Measurements from ENCODE around the gene FGR.
A peak's percentile ranks its signal among the peaks of the same experiment; 100 is the strongest.
"Not testable (repeated sequence)": the region's sequence is repeated elsewhere in the genome, so short reads cannot be mapped to it uniquely, and the experiment has no call there.

FGR gene

DNA sequence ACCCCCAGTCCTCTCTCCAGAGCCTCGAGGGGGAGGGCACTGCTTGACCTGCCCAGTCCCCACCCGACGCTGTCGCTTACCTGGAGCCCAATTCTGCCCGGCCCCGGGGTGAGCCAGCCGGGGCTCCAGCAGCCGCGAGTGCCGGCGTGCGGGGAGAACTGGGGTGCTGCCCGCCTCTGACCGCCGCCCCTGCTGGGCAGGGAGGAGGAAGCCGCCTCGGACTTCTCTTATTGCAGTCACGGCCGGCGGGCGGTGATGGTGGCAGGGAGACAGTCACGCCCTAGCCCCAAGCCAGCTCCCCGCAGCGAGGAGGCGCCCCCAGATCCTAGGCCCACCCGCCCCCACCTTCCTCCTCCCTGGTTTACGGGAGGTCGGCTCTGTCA, at the start of gene FGR:
FGR (minus strand) TSS at position 201 of the 383 bp plus-strand sequence. CDS start 11,269 bp downstream, outside the sequence.
- DNase-seq (ENCODE audit: low read depth): no peak

DNA sequence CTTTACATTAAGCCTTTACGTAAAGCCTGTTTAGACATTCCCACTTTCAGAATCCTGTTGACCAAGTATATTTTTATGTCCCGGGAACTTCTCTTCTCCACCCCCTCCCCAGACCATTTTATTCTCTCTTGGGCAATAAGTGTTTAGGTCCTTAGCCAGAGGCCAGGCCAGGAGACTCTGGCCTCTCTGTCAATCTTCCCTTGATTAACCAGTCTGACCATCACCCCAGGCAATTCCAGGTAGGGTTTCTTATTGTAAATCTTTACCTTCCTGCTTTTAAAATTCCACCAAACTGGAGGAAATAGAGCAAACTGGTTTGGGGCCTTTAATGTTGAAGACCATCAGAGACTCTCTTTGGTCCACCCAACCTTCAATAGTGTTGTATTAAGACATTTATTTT, 49.2 kb upstream of the FGR start:
- no peak for DNase-seq (ENCODE audit: low read depth)

DNA sequence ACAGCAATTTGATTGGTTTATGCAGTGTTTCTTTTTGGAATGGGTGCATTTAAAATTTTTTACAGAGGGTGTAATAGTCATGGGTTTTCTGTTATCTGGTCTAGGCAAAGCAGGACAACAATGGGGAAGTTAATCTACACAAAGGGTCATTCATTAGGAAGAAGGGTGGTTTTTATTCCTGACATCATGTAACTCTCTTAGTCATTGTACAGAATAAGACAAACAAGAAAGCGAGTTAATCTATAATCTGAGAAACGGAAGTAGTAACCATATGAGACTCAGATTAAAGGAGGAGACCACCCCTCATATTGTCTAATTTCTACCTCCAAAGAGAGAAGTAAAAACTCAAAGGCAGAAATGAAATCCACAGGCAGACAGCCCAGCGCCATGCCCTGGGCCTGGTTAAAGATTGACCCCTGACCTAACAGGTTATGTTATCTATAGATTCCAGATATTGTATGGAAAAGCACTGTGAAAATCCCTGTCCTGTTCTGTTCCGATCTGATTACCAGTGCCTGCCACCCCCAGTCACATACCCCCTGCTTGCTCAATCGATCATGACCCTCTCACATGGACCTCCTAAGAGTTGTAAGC, 47.5 kb upstream of the FGR start:
- DNase-seq (ENCODE audit: low read depth): no peak

DNA sequence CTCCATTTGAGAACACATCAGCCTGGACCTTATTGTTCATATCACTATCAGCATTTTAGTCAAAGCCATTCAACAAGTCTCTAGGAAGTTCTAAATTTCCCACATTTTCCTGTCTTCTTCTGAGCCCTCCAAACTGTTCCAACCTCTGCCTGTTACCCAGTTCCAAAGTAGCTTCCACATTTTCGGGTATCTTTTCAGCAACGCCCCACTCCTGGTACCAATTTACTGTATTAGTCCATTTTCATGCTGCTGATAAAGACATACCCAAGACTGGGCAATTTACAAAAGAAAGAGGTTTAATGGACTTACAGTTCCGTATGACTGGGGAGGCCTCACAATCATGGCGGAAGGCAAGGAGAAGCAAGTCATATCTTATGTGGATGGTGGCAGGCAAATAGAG, 46.6 kb upstream of the FGR start:
- not testable (repeated sequence) for DNase-seq (ENCODE audit: low read depth)

DNA sequence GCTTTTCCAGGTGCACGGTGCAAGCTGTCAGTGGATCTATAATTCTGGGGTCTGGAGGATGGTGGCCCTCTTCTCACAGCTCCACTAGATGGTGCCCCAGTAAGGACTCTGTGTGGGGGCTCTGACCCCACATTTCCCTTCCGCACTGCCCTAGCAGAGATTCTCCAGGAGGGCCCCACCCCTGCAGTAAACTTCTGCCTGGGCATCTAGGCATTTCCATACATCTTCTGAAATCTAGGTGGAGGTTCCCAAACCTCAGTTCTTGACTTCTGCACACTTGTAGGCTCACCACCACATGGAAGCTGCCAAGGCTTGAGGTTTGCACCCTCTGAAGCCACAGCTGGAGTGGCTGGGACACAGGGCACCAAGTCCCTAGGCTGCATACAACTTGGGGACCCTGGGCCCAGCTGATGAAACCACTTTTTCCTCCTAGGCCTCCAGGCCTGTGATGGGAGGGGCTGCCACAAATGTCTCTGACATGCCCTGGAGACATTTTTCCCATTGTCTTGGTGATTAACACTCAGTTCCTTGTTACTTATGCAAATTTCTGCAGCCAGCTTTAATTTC, 45.3 kb upstream of the FGR start:
- not testable (repeated sequence) for DNase-seq (ENCODE audit: low read depth)

DNA sequence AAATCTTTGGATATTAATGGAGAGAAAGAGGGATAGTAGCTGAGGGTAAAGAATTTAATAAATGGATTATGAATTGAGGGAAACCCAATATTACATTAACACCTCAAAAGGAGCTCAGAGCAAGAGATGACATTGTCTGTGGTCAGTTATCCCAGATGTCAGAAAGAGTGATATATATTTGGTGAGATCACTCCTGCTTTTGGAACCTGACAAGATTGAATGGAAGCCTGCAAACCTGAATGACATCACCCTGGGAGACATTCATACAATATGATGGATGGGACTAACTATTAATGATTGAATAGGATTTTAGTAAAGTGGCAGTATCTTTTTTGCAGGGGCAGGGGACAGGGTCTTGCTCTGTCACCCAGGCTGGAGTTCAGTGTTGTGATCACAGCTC, 43.8 kb upstream of the FGR start:
- DNase-seq (ENCODE audit: low read depth): no peak

DNA sequence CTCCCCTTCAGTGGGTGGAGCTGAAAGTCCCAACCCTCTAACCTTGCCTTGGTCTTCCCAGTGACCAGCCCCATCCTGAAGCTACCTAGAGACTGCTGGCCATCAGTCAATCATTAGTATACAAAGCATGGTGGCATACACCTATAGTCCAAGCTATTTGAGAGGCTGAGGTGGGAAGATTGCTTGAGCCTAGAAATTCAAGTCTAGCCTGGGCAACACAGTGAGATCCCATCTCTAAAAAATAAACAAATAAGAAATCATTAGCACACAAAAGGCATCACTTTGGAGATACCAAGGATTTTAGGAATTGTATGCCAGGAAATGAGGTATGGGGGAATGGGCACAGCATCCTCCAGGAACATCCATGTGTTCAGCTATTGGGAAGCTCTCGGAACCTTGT, 41.4 kb upstream of the FGR start:
- DNase-seq (ENCODE audit: low read depth): no peak

DNA sequence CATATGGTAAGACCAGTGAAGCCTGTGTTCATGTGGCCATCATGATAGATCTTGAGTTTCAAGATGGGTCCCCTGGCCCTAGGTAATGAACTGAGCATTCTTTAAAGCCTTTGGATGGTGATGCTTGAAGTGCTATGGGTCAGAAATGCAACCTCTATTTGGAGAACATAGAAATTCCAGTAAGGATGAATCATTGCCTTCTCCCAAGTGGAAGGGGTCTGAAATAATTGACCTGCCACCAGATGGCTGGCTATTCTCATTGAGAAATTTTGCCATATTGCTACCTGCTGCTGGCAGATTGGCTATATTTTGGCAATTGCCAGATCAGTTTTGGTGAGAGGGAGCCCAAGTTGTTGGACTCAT, 37.7 kb upstream of the FGR start:
- DNase-seq (ENCODE audit: low read depth): no peak

DNA sequence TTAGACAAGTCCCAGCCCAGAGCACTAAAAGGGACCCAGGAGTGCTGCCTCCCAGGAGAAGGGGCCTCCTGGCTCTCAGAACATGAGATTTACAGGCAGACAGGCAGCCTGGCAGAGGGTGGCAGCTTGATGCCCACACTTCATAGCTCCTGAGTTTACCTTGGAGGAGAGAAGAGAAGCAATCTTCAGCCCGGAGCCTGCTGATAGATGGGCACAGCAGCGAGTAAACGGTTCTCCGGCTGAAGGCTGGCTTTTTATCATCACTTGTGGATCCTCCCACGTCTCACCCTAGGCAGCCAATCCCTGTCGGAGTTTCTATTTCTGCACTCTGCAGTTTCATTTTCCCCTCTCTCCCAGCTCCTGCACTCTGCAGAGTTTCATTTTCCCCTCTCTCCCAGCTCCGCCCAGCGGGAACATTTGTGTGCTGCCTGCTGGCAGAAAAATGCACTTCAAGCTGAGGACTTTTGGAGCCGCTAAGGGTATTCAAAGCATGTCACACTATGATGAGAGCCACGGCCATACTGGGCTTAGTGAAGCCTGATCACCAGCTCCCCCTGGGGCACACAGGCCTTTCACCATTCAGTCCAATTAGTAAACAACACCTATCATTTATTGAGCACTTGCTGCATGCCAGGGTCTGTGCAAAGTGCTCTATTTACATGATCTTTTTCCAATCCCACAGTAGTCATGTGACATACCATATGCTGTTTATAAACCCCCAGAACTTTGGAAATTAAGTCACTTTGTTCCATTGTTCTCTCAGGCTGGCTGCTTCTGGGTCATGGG, 37.2 kb upstream of the FGR start, which contains the start of gene IFI6:
IFI6 (minus strand) TSS at position 229 of the 786 bp plus-strand sequence. CDS start 2,878 bp downstream, outside the sequence.
- DNase-seq (ENCODE audit: low read depth): peak; percentile 92

DNA sequence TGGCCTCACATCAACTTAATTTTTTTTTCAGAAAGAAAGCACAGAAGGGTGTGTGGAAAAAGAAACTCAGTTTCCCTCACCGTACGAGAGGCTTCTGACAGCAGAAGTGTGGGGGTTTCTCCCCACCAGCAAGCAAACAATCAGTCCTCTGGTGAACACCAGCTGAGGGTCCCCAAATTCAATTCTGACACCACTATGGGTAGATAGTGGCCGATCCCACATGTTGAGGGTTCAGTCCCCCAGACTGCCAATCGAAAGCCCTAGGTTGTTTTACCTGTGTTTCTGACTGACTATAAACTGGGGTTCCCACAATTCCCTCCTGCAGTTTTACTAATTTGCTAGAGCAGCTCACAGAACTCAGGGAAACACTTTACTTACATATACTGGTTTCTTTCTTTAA, 34.9 kb upstream of the FGR start:
- no peak for DNase-seq (ENCODE audit: low read depth)

DNA sequence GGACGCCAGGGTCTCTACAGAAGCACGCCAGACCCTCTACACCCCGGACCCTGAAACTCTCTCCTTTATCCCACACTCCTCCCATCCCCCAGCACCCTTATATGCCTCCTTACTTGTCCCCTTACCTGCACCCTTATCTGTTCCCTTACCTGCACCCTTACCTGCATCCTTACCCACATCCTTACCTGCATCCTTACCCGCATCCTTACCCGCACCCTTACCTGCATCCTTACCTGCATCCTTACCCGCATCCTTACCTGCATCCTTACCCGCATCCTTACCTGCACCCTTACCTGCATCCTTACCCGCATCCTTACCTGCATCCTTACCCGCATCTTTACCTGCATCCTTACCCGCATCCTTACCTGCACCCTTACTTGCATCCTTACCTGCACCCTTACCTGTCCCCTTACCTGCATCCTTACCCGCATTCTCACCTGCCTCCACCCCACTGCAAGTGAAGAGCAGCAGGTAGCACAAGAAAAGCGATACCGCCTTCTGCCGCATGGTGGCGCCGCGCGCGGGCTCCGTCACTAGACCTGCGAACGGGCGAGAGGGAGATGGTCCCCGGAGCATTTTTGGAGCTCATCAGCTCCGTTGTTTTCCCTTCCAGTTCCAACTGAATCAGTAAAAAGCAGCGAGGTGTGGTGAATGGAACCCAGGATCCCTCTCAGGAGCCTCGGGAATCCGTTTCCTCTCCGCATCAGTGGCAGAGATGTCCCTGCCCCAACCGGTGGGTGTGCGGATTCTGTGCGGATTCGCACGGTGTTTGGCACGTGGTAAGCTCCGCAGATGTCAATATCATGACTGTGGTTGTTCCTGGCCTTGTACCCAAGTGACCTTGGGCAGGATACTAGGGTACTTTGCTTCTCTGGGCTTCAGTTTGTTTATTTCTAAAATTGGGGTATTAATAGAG, 34.1 kb upstream of the FGR start:
- DNase-seq (ENCODE audit: low read depth): no peak

DNA sequence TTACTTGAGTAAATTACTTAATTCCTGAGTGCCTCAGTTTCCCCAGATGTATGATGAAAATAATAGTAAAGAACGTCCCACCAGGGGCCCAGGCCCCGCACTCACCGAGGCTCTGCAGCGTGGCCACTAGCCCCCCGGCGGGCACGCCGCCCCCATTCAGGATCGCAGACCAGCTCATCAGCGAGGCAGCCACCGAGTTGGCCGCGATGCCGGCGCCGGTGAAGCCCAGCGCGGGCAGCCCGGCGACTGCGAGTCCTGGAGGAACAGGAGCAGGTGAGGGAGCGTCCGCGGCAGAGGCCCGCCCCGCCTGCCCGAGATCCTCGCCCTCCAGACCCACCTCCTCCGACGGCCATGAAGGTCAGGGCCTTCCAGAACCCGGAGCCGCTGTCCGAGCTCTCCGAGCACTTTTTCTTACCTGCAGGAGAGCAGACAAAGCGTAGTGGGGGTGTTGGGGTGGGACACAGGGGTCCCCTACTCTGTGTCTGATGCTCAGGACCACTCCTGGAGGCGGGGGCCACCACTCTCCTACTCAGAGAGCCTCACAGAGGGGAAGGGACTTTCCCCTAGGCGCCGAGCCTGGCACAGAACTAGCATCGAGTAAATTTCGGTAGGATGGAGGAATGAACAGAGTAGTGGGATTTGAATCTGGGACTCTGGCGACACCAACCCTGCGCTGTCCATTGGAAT, 33.3 kb upstream of the FGR start:
- no peak for DNase-seq (ENCODE audit: low read depth)

DNA sequence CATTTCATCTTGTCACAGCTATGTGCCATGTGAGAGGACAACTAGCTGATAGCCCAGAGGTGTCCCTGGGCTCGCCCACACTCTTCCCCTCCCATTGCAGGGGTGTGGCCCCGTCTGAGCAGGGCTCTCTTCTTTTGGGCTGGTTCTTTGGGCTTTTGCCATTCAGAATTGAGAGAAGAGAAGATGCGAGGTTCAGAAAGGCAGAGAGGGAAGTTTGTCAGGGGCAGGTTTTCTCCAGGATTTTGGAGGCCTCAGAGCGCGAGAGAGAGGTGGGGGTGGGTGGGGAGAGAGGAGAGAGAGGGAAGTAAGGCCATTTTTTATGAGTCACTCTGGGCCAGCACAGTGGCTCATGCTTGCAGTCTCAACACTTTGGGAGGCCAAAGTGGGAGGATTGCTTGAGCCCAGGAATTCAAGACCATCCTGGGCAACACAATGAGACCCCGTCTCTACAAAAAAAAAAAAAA, 31.8 kb upstream of the FGR start:
- DNase-seq (ENCODE audit: low read depth): no peak

DNA sequence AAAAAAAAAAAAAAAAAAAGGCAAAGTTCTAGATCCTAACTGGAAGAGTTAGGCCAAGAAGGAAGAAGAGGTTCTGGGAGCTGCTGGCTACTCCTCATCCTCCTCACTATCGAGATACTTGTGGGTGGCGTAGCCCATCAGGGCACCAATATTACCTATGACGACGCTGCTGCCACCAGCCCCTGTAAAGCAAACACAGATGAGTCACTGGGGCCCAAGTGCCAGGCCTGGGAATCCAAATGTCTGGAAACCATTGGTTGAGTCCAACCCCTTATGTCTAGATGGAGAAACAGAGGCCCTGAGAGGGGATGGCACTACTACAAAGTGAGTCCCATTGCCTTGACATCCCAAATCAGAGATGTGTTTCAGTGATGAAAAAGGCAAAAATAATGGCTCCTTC, 31.3 kb upstream of the FGR start:
- DNase-seq (ENCODE audit: low read depth): no peak

DNA sequence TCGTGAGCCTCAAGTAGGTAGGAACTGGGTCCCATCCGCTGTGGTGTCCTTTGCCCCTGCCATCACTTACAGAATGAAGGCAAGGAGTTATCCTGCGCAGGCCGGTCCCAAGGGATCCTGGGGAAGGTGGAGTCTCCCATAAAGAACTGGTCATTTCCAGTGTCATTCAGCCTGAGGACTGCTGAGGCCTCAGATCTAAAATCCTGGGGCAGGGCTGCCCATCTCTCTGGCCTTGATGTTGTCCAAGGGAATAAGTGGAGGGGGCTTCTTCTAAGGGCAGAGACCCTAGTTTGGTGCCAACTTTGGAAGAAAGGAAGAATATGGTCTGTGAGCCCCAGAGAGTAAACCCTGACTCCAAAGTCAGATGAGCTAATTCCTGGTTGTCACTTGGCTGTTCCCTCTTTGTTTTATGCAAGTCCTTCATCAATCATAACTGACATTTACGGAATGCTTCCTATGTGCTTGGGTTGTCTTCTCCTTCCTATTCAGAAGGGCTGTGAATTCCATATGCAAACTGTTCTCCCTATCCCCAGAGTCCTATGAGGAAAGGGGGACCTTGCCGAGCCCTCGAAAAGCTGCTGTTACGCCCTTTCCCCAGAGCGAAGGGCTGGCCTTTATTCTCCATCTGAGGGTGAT, 30.1 kb upstream of the FGR start:
- no peak for DNase-seq (ENCODE audit: low read depth)

DNA sequence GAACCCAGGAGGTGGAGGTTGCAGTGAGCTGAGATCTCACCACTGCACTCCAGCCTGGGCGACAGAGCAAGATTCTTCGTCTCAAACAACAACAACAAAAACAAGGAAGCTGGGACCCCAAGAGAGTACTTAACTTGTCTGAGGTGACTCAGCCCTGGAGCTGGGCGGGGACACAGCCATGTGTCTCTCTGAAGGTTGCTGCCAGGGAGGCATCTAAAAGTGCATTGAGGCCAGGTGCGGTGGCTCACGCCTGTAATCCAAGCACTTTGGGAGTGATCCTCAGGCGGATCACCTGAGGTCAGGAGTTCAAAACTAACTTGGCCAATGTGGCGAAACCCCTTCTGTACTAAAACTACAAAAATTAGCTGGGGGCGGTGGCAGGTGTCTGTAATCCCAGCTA, 29.3 kb upstream of the FGR start:
- DNase-seq (ENCODE audit: low read depth): no peak

DNA sequence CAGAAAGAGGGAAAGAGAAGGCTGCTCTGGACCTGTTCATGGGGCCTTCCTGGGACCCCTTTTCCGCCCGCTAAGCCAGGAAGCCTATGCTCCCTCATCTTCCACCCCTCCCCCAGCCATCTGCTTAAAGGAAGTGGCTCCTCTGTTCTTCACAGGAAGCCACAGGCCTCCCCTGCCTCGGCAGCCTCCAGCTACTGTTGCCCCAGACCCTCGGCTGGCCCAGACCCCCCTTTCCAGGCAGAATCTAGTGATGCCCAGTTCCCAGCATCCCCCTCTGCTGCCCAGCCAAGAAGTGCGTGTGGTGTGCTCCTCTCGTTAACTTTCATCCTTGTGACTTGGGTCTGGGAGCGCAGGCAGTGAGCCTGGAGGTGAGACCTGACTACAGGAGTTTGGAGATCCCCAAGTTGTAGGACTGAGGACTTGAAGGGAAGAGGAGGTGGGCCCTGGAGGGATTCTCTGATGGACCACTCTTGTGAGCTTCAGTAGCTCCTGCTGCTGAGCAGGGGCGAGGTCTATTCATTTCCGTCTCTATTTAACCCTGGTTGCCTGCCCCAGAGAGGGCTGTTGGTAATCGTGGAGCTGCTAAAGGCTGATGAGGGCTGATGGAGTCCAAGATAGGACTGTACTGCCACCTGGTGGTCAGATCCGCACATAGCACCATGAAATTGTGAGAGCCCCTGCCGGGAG, 27.9 kb upstream of the FGR start:
- peak; percentile 64 for DNase-seq (ENCODE audit: low read depth)

DNA sequence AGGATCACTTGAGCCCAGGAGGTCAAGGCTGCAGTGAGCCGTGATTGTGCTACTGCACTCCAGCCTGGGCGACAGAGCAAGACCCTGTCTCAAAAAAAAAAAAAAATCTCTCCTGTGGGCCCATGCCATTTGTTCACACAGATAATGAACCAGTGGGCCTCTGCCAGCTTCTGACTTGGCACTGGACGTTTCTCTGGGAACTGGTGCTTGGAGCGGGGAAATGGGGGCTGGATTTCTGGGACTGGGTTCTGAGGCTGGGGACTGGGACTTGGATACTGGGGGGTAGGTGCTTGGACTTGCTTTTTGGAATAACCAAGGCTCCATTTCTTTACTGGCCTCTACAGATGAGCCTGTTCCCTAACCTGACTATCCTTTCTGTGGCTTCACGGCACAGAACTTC, 27.3 kb upstream of the FGR start:
- no peak for DNase-seq (ENCODE audit: low read depth)

DNA sequence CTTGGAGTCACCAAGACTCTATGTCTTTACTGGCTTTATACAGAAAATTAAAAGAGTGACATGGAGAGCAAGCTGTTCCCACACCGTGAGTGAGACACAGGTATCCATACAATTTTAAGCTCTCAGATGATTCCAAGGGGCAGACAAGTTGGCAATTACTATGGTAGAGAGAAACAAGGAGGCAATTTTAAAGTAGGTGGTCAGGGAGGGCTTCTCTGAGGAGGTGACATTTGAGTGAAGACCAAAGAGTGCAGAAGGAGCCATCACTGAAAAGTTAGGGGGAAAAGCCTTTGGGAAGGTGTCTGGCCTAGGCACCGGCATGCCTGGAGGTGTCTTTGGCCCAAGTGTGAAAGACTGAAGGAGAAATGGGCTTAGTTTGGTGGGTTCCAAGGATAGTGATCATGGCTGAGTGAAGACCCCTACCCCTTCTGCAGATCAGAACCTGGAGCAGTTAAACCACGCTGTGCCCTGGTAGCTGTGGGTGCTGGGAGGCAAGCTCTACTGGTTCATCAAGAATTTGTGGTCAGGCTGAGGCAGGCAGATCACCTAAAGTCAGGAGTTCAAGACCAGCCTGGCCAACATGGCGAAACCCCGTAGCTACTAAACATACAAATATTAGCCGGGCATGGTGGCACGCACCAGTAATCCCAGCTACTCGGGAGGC, 26.6 kb upstream of the FGR start:
- no peak for DNase-seq (ENCODE audit: low read depth)

DNA sequence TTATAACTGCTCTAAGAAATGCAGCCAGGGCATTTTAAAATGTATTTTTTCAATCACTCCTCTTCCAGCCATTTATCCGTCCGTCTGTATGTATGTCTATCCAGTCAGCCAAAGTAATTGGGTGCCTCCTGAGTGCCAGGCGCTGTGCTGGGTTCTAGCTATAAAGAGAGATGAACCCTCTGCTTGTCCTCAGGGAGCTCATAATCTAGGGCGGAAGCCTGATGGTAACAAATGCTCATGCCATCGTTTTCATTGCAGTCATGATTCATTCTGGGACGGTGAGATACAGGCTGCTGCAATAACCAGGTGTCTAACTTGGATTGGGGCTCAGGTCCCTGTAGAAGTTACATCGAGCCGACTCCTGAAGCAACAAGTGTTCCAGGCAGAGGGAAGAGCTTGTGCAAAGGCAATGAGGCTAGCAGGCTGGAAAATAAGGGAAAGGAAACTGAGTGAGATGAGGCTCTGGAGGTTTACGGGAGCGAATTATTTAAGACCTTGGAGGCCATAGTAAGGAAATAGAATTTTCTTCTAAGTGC, 25.4 kb upstream of the FGR start:
- DNase-seq (ENCODE audit: low read depth): no peak

All from fibroblast of the conjunctiva (primary cell).